ENCODE data around the gene VAMP1. TPM values are rescaled to one million over a fixed set of nuclear protein-coding genes. Genes with fewer than 3 reads are reported as not detected.
"Not testable (repeated sequence)": the region's sequence is repeated elsewhere in the genome, so short reads cannot be mapped to it uniquely, and the experiment has no call there.

The VAMP1 gene
- total and polyA plus RNA-seq, 2 donors = 8.9 to 17.2 TPM

DNA sequence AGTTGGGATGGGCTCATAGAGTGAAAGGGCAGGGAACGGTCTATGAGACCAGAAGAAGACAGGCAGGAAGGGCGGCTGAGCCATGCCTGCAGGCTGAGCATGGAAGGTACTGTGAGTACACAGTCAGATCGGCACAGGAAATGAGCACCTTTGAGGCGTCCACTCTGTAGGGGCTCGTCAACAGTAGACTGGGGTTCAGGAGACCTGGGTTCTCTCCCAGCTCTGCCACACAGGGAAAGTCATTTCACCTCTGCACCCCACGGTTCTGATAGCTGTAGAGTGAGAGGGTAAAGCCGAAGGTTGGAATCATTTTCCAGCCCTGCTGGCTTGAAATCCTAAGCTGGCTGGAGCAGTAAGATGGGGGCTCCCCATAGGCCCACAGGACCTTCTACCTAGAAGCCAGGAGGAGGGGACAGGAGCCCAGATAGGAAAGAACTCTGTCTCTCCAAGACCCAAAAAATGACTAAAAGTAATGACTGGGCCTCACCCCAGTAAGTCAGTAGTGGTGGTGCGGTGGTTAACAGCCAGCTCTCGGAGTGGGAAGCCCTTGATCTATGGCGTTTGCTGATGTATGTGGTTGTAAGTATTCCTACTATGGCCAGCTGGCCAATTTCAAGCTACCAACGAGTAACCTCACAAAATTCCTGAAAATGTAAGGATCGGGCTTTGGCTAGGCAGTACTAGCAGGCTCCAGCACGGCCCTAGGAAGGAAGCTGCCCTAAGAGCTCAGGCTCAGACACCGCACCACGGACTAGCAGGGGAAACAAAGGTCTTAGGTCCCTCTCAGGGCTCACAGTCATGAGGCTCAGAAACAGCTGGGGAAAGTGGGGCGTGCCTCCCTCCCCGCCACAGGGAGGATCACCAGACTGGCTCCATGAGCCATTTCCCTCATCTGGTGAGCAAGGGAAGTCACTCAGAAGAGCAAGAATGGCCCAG is 36.0 kb downstream of the VAMP1 start:
- DNase-seq (ENCODE audit: low read depth in 6 of 9, low spot score in 9 of 9) = peak in 1 of 9 donors; percentile 39
- H3K4me3 ChIP-seq (ENCODE audit: low read length in 2 of 2) = no peak overlapping the region
- no peaks in the 10 kb centered on the region for H3K9me3 ChIP-seq (ENCODE audit: control insufficient read depth in 2 of 2, insufficient read depth in 1 of 2, low read length in 1 of 2)
- no peaks in the 10 kb centered on the region for H3K27me3 ChIP-seq (ENCODE audit: control insufficient read depth in 2 of 2, insufficient read depth in 1 of 2, low read length in 1 of 2)
- peaks cover 15 to 45% of the 10 kb centered on the region in 2 donors for H3K4me1 ChIP-seq (ENCODE audit: control insufficient read depth in 2 of 2, insufficient read depth in 2 of 2, low read length in 2 of 2)
- peak overlapping the region; percentile 56 to 74 for H3K27ac ChIP-seq (ENCODE audit: low read depth in 1 of 2, low read length in 1 of 2)
- 91% methylated on average over 17 of the region's 17 CpGs for WGBS
- no peaks in the 10 kb centered on the region for H3K36me3 ChIP-seq (ENCODE audit: control insufficient read depth in 2 of 2, insufficient read depth in 2 of 2, low read length in 1 of 2)

DNA sequence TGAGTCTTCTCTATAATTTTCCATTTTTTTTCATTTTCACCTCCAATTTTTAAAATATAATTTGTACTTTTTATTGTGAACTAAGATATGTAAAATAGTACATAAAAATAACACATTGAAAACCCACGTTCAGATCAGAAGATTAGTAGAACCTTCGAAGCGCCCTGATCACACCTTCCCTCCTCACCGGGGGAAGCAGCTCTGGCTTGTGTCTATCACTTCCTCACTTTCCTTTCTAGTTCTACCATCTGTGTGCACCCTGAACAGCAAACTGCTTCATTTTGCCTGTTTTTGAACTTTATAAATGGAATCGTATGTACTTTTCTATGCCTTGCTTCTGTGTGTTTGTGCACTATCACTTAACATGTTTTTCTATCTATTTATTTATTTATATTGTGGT is 37.5 kb downstream of the VAMP1 start:
- no peak overlapping the region for H3K4me3 ChIP-seq (ENCODE audit: low read length in 2 of 2)
- peaks cover 15 to 42% of the 10 kb centered on the region in 2 donors for H3K4me1 ChIP-seq (ENCODE audit: control insufficient read depth in 2 of 2, insufficient read depth in 2 of 2, low read length in 2 of 2)
- no peaks in the 10 kb centered on the region for H3K36me3 ChIP-seq (ENCODE audit: control insufficient read depth in 2 of 2, insufficient read depth in 2 of 2, low read length in 1 of 2)
- H3K27ac ChIP-seq (ENCODE audit: low read depth in 1 of 2, low read length in 1 of 2) = peak overlapping the region; percentile 15 to 67
- peak in 1 of 9 donors; percentile 70 for DNase-seq (ENCODE audit: low read depth in 6 of 9, low spot score in 9 of 9)
- WGBS = 28% methylated on average over 5 of the region's 5 CpGs
- no peaks in the 10 kb centered on the region for H3K27me3 ChIP-seq (ENCODE audit: control insufficient read depth in 2 of 2, insufficient read depth in 1 of 2, low read length in 1 of 2)
- no peaks in the 10 kb centered on the region for H3K9me3 ChIP-seq (ENCODE audit: control insufficient read depth in 2 of 2, insufficient read depth in 1 of 2, low read length in 1 of 2)

DNA sequence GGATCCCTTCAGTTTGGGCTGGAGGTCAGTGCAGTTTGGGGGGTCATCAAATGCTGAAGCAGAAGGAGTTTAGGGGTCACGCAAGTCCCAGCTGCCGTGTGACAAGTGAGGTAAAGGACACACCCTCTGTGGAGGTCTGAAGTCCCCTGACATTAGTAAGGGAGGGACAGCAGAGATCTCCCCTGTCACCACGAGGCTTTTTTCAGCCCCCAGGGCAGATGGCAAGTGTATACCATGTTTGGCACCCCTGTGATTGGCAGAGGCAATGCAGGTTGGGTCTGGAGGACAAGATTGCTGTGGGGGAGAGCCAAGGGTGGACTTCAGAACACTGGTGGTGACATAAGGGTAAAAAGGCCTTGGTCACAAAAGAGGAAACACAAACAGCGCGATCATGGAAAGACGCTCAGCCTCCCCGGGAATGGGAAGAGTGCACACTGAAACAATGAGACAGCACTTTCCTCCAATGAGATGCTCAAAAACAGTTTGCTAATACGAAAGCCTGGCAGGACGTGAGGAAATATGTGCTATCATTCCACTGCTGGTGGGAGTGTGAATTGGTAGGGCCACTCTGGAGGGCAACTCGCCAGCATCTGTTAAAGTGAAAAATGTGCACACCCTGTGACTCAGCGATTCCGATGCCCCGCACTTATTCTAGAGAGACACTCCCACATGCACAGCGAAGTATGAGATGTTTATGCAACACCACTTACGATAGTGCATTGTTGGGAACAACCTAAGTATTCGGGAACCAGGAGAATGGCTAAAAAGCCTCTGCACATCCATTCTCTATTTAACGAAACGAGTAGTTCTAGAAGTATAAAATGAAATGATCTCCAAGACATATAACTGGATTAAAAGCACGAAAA is 40.1 kb downstream of the VAMP1 start:
- peak overlapping the region in 1 of 2 donors; percentile 42 for H3K27ac ChIP-seq (ENCODE audit: low read depth in 1 of 2, low read length in 1 of 2)
- H3K4me1 ChIP-seq (ENCODE audit: control insufficient read depth in 2 of 2, insufficient read depth in 2 of 2, low read length in 2 of 2) = peaks cover 33 to 69% of the 10 kb centered on the region in 2 donors
- peak in 1 of 9 donors; percentile 51 for DNase-seq (ENCODE audit: low read depth in 6 of 9, low spot score in 9 of 9)
- no peaks in the 10 kb centered on the region for H3K36me3 ChIP-seq (ENCODE audit: control insufficient read depth in 2 of 2, insufficient read depth in 2 of 2, low read length in 1 of 2)
- no peak overlapping the region for H3K4me3 ChIP-seq (ENCODE audit: low read length in 2 of 2)
- no peaks in the 10 kb centered on the region for H3K9me3 ChIP-seq (ENCODE audit: control insufficient read depth in 2 of 2, insufficient read depth in 1 of 2, low read length in 1 of 2)
- 45% methylated on average over 19 of the region's 19 CpGs for WGBS
- no peaks in the 10 kb centered on the region for H3K27me3 ChIP-seq (ENCODE audit: control insufficient read depth in 2 of 2, insufficient read depth in 1 of 2, low read length in 1 of 2)

DNA sequence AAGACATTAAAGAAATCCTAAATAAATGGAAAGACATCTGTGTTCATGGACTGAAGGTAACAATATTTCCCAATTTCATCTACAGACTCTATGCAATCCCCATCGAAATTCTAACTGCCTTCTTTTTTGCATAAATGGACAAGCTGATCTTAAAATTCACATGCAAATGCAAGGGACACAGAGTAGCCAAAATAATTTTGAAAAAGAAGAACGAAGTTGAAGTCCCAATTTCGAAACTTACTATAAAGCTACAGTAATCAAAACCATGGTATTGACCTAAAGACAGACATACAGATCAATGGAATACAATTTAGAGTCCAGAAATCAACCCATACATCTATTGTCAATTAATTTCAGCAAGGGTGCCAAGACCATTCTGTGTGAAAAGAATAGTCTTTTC is 42.2 kb downstream of the VAMP1 start:
- DNase-seq (ENCODE audit: low read depth in 6 of 9, low spot score in 9 of 9) = no peak
- Histone ChIP-seq H3K27me3 (ENCODE audit: control insufficient read depth in 2 of 2, insufficient read depth in 1 of 2, low read length in 1 of 2) (no peaks in the 10 kb centered on the region), H3K36me3 (ENCODE audit: control insufficient read depth in 2 of 2, insufficient read depth in 2 of 2, low read length in 1 of 2) (no peaks in the 10 kb centered on the region), H3K27ac (ENCODE audit: low read depth in 1 of 2, low read length in 1 of 2) (peak overlapping the region; percentile 5 to 89), H3K4me1 (ENCODE audit: control insufficient read depth in 2 of 2, insufficient read depth in 2 of 2, low read length in 2 of 2) (peaks cover 36 to 64% of the 10 kb centered on the region in 2 donors), H3K9me3 (ENCODE audit: control insufficient read depth in 2 of 2, insufficient read depth in 1 of 2, low read length in 1 of 2) (no peaks in the 10 kb centered on the region), H3K4me3 (ENCODE audit: low read length in 2 of 2) (no peak overlapping the region)
- 96% methylated on average over 3 of the region's 3 CpGs for WGBS

DNA sequence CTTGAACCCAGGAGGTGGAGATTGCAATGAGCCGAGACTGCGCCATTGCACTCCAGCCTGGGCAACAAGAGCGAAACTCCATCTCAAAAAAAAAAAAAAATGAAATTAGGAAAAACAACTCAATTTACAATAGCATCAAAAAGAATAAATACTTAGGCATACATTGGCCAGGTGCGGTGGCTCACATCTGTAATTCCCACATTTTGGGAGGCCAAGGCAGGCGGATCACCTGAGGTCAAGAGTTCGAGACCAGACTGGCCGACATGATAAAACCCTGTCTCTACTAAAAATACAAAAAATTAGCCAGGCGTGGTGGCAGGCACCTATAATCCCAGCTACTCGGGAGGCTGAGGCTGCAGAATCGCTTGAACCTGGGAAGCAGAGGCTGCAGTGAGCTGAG is 42.7 kb downstream of the VAMP1 start:
- not testable (repeated sequence) for H3K9me3 ChIP-seq (ENCODE audit: control insufficient read depth in 2 of 2, insufficient read depth in 1 of 2, low read length in 1 of 2); H3K27me3 ChIP-seq (ENCODE audit: control insufficient read depth in 2 of 2, insufficient read depth in 1 of 2, low read length in 1 of 2); H3K4me3 ChIP-seq (ENCODE audit: low read length in 2 of 2); H3K36me3 ChIP-seq (ENCODE audit: control insufficient read depth in 2 of 2, insufficient read depth in 2 of 2, low read length in 1 of 2); DNase-seq (ENCODE audit: low read depth in 6 of 9, low spot score in 9 of 9)
- H3K4me1 ChIP-seq (ENCODE audit: control insufficient read depth in 2 of 2, insufficient read depth in 2 of 2, low read length in 2 of 2) = peaks cover 34 to 62% of the 10 kb centered on the region in 2 donors
- 91% methylated on average over 10 of the region's 10 CpGs for WGBS
- peak overlapping the region; percentile 89 to 98 for H3K27ac ChIP-seq (ENCODE audit: low read depth in 1 of 2, low read length in 1 of 2)

DNA sequence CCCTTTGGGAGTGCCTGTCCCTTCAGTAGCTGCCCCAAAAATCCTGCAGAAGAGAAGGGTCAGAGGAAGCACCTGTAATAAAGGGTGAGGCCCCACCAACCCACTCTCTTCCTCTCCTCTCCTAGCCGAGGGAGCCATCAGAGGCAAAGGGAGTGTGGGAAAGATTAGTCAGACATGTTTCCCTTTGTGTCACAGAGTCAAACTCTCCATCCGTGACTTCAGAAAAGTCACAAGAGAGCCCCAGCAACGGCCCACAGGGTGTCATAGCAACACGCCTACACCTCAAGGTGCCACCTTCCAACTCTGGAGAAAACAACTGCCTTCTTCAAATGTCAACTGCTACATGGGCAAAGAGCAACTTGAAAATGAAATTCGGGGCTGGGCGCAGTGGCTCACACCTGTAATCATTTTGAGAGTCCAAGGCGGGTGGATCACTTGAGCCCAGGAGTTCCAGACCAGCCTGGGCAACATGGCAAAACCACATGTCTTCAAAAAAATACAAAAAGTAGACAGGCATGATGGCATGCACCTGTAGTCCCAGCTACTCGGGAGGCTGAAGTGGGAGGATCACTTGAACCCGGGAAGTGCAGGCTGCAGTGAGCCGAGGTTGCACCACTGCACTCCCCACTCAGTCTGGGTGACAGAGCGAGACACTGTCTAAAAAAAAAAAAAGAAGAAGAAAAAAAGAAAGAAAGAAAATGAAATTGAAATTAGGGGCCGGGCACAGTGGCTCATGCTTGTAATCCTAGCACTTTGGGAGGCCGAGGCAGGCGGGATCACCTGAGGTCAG is 43.4 kb downstream of the VAMP1 start:
- peak overlapping the region; percentile 89 to 98 for H3K27ac ChIP-seq (ENCODE audit: low read depth in 1 of 2, low read length in 1 of 2)
- DNase-seq (ENCODE audit: low read depth in 6 of 9, low spot score in 9 of 9) = peak; percentile 66 to 94 (median 82)
- no peak overlapping the region for H3K4me3 ChIP-seq (ENCODE audit: low read length in 2 of 2)

DNA sequence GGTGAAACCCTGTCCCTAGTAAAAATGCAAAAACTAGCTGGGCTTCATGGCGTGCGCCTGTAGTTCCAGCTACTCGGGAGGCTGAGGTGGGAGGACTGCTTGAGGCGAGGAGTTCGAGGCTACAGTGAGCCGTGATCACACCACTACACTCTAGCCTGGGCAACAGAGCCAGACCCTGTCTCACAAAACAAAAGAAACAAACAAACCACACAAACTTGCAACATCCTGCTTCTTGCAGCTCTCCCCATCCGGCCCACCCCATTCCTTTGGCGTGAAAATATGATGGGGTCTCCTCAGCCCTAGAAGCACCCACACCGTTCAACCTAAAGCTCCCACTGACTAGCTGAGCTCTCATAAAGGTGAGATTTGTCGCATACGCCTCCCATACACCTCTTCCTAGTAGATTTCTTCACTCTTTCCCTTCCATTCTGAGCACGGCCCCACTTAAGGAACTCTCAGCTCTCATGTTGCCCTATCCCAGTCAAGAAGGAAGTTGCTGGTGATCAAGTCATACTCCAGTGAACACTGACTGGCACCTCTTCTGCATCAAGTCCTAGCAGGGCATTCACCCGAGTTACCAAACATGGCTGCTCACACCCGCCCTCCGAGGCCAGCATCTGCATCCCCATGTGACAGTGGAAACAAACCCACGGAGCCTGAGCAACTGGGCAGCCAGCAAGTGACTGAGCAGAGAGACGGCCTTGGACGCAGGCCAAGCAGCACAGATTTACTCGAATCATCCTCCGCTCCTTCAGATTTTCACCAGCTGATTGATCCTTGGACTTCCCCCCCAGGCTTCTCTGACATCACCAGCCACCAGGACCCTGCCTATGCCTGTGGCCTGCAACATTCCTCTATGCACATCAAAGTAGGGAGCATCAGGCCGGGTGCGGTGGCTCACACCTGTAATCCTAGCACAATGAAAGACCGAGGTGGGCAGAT is 44.6 kb downstream of the VAMP1 start:
- WGBS = 91% methylated on average over 23 of the region's 23 CpGs

More for the DNA sequence above, 43.4 kb downstream of the VAMP1 start:
- Histone ChIP-seq H3K36me3 (ENCODE audit: control insufficient read depth in 2 of 2, insufficient read depth in 2 of 2, low read length in 1 of 2) (no peaks in the 10 kb centered on the region), H3K9me3 (ENCODE audit: control insufficient read depth in 2 of 2, insufficient read depth in 1 of 2, low read length in 1 of 2) (no peaks in the 10 kb centered on the region), H3K27me3 (ENCODE audit: control insufficient read depth in 2 of 2, insufficient read depth in 1 of 2, low read length in 1 of 2) (no peaks in the 10 kb centered on the region), H3K4me1 (ENCODE audit: control insufficient read depth in 2 of 2, insufficient read depth in 2 of 2, low read length in 2 of 2) (peaks cover 30 to 55% of the 10 kb centered on the region in 2 donors)
- WGBS = 50% methylated on average over 14 of the region's 14 CpGs

DNA sequence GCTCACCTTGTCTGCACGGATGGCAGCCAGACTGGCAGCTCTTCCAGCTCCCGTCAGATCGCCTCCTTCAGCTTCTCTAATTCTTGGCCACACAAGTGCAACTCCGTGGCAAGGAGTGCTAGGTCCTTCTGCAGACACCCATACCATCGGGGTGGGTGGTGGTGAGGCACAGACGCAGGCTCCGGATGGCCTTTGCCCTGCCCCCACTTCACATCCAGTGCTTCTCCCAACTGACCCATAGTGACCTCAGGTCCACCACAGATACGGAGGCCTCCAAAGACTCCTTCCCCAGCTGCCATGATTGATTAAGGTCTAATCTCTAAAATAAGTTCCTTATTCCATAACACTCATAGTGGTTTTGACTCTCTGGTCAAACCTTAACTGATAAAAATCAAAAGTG is 45.6 kb downstream of the VAMP1 start:
- no peaks in the 10 kb centered on the region for H3K27me3 ChIP-seq (ENCODE audit: control insufficient read depth in 2 of 2, insufficient read depth in 1 of 2, low read length in 1 of 2)
- no peak for DNase-seq (ENCODE audit: low read depth in 6 of 9, low spot score in 9 of 9)
- H3K4me3 ChIP-seq (ENCODE audit: low read length in 2 of 2) = no peak overlapping the region
- no peak overlapping the region for H3K27ac ChIP-seq (ENCODE audit: low read depth in 1 of 2, low read length in 1 of 2)
- WGBS = 96% methylated on average over 8 of the region's 8 CpGs
- peaks cover 24 to 41% of the 10 kb centered on the region in 2 donors for H3K4me1 ChIP-seq (ENCODE audit: control insufficient read depth in 2 of 2, insufficient read depth in 2 of 2, low read length in 2 of 2)
- no peaks in the 10 kb centered on the region for H3K9me3 ChIP-seq (ENCODE audit: control insufficient read depth in 2 of 2, insufficient read depth in 1 of 2, low read length in 1 of 2)
- no peaks in the 10 kb centered on the region for H3K36me3 ChIP-seq (ENCODE audit: control insufficient read depth in 2 of 2, insufficient read depth in 2 of 2, low read length in 1 of 2)

More for the DNA sequence above, 44.6 kb downstream of the VAMP1 start:
- H3K9me3 ChIP-seq (ENCODE audit: control insufficient read depth in 2 of 2, insufficient read depth in 1 of 2, low read length in 1 of 2) = no peaks in the 10 kb centered on the region
- peak overlapping the region; percentile 89 to 98 for H3K27ac ChIP-seq (ENCODE audit: low read depth in 1 of 2, low read length in 1 of 2)
- no peaks in the 10 kb centered on the region for H3K36me3 ChIP-seq (ENCODE audit: control insufficient read depth in 2 of 2, insufficient read depth in 2 of 2, low read length in 1 of 2)
- H3K4me3 ChIP-seq (ENCODE audit: low read length in 2 of 2) = no peak overlapping the region
- peaks cover 30 to 51% of the 10 kb centered on the region in 2 donors for H3K4me1 ChIP-seq (ENCODE audit: control insufficient read depth in 2 of 2, insufficient read depth in 2 of 2, low read length in 2 of 2)
- peak in 1 of 9 donors; percentile 24 for DNase-seq (ENCODE audit: low read depth in 6 of 9, low spot score in 9 of 9)
- H3K27me3 ChIP-seq (ENCODE audit: control insufficient read depth in 2 of 2, insufficient read depth in 1 of 2, low read length in 1 of 2) = no peaks in the 10 kb centered on the region
